Bronchial epithelial cell (primary cell): Measurements from ENCODE around the gene FCHSD1. TPM values are rescaled to one million over a fixed set of nuclear protein-coding genes. Genes with fewer than 3 reads are reported as not detected.
A peak's percentile ranks its signal among the peaks of the same experiment; 100 is the strongest.

Experiments
- DNase-seq: peaks from one replicate; pipeline ENCODE4 v3.0.0-alpha.2; 2010; ENCODE audit warnings: low read depth
- FAIRE-seq: peaks from 2 replicates; lab custom pipeline; 2011; peaks lifted over from hg19 to GRCh38; lab: Jason Lieb, UNC
- H3K27me3 ChIP-seq: 2 replicates; pipeline ENCODE4 v1.5.1; 2011; ENCODE audit warnings: low read length; ENCODE audit not compliant: control insufficient read depth, insufficient read depth
- H3K36me3 ChIP-seq: 2 replicates; pipeline ENCODE4 v1.5.1; 2011; ENCODE audit warnings: low read length; ENCODE audit not compliant: control insufficient read depth, insufficient read depth
- H3K4me3 ChIP-seq: 2 replicates; pipeline ENCODE4 v1.5.1; 2011; ENCODE audit warnings: mild to moderate bottlenecking, low read depth, low read length, control low read depth
- total RNA-seq: library from RNA; depleted of rRNA; stranded (reverse); fragments of >200 nt; gene quantifications from 2 replicates; pipeline ENCODE4 v1.2.1, GENCODE V29; 2014
- TF ChIP-seq, protein P1 (sequence below): IDR thresholded peaks from 2 replicates; pipeline ENCODE4 v1.5.1; 2011; ENCODE audit warnings: mild to moderate bottlenecking, moderate library complexity, low read length, control low read depth, inconsistent platforms; ENCODE audit not compliant: insufficient read depth, severe bottlenecking

The FCHSD1 gene
- total RNA-seq, 1 donor from 2014 or later, result 14.2 TPM

DNA sequence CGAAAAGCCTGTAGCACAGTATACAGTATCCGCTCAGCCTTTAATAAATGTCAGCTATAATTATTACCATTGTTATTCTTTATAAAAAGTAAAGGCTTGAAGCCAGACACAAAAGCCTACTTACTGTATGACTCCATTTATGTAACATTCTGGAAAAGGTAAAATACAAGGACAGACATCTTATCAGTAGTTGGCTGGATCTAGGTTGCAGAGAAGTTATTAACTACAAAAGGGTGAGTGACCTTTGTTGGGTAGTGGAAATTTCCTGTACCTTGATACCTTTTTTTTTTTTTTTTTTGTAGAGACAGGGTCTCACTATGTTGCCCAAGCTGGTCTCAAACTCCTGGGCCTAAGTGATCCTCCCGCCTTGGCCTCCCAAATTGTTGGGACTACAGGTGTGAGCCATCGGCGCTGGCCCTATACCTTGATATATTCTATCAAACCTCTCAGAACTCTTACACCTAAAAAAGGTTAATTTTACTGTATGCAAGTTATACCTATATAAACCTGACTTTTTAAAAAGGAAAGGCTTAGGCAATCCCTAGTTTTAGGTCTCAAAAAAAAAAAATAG, 20.6 kb downstream of the FCHSD1 start:
- no peak for FAIRE-seq
- TF ChIP-seq, protein P1, sequence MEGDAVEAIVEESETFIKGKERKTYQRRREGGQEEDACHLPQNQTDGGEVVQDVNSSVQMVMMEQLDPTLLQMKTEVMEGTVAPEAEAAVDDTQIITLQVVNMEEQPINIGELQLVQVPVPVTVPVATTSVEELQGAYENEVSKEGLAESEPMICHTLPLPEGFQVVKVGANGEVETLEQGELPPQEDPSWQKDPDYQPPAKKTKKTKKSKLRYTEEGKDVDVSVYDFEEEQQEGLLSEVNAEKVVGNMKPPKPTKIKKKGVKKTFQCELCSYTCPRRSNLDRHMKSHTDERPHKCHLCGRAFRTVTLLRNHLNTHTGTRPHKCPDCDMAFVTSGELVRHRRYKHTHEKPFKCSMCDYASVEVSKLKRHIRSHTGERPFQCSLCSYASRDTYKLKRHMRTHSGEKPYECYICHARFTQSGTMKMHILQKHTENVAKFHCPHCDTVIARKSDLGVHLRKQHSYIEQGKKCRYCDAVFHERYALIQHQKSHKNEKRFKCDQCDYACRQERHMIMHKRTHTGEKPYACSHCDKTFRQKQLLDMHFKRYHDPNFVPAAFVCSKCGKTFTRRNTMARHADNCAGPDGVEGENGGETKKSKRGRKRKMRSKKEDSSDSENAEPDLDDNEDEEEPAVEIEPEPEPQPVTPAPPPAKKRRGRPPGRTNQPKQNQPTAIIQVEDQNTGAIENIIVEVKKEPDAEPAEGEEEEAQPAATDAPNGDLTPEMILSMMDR, result no peak

DNA sequence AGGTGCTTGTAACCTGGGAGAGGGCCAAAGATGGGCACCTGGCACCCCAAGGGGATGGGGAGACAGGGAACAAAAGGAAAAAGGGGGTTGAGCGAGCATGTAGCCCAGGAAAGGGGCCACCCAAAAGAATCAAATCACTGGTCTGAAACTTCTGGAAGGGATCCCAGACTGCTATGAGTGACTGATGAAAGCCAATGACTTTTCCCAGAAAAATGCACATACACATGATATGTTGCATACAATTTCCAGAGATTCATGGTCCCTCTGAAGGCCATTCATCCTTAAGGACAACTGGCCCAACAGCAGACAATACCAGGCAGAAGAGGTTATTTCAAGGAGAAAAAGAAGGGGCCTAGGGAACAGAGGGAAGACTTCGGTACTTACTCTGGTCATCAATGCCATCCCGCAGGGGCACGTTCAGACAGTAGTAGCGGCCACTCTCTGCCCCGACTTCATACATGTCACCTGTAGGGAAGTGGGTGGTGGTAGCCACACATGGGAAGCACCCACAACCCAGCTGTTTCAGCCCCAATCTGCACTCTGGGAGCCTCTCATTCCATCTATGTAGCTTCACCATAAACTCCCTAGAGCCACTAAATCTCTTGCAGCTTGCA, 22.9 kb downstream of the FCHSD1 start:
- H3K27me3 ChIP-seq, result no peaks in the 10 kb centered on the region
- no peak overlapping the region for H3K4me3 ChIP-seq
- TF ChIP-seq, protein P1, result no peak
- peaks cover 30% of the 10 kb centered on the region for H3K36me3 ChIP-seq
- no peak for DNase-seq
- no peak for FAIRE-seq

More for the DNA sequence above, 20.6 kb downstream of the FCHSD1 start:
- no peaks in the 10 kb centered on the region for H3K27me3 ChIP-seq
- H3K36me3 ChIP-seq, result peaks cover 20% of the 10 kb centered on the region
- DNase-seq, result no peak
- no peak overlapping the region for H3K4me3 ChIP-seq

DNA sequence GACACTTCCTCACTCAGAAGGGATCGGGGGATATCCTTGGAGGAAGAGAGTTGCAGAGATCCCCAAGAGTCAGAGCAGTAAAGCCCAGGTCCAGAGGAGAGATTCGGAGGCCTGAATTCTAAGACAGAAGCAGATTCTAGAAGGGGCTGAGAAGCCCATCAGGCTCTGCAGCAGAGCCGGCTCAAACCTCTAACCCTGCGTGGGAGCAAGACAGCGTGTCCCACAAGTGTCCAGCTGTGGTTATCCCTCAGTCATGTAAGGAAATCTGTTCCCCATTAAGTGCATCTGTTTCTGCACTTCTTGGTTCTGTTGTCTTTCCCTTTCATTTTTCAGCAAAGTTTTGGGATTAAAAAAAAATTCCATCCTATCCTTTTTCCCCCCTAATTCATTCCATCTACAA, 27.6 kb downstream of the FCHSD1 start:
- TF ChIP-seq, protein P1, result no peak
- FAIRE-seq (no peak), DNase-seq (no peak)
- Histone ChIP-seq H3K27me3 (no peaks in the 10 kb centered on the region), H3K36me3 (peaks cover 21% of the 10 kb centered on the region), H3K4me3 (no peak overlapping the region)

DNA sequence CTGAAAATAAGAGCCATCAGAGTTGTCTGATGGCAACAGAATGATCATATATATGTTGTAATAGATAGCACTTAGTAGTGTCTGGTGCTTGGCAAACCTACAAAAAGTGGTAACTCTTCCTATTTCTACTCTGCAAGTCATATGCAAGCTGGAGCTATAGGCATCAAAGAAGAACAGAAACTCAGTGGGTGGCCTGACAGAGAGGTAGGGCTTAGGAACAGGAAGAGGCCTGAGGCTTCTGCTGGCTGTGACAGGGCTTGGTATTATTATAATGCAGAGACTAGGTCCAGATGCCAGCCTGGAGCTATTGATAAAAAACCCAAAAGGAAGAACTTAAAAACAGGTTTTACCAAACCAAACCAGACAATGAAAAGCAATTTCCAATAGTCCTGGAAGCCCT, 28.0 kb downstream of the FCHSD1 start:
- DNase-seq (no peak), FAIRE-seq (no peak)
- H3K4me3 ChIP-seq, result no peak overlapping the region
- H3K36me3 ChIP-seq, result peaks cover 19% of the 10 kb centered on the region
- TF ChIP-seq, protein P1, result no peak
- H3K27me3 ChIP-seq, result no peaks in the 10 kb centered on the region

DNA sequence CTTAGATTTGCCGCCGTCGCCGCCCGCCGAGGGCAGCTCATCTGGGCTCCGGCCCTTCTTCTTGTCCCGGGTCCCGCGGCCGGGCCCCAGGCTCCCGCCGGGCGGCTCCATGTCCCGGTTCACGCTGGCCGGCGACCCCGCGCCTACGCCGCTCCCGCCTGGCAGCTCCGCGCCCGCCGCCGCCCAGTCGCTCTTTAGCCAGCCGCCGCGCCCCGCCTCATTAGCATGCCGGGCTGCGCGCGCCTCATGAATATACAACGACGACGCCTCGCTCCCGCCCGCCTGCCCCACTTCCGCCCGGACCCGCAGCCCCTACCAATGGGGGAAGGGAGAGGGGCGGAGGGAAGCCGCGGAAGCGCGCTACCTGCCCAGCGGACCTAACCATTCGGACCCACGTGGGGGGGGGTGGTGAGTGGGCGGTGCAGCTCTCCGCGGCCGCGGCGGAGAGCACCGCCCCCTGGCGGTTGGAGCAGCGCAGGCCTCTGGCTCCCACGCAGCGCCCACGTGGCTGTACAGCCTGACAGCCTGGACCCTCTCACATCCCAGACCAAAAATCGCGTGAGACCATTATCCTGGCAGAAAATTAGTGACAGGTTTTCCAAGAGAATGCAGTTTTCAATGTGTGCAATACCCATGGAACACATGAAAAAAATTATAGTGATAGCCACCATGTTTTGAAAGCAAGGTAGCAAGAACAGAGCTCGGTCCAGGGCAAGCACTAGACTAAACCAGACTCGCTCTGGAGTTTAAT, 32.2 kb downstream of the FCHSD1 start, which contains the start of gene DIAPH1:
Gene DIAPH1, minus strand, starts transcription at position 197 of the 751 bp plus-strand sequence. Its CDS starts 86 bp downstream, at position 111.
- FAIRE-seq, result no peak
- H3K4me3 ChIP-seq, result peak within 1 kb of the TSS; percentile 86
- no peaks in the 10 kb centered on the region for H3K27me3 ChIP-seq
- peaks cover 8% of the 10 kb centered on the region for H3K36me3 ChIP-seq
- peak; percentile 86 for DNase-seq
- TF ChIP-seq, protein P1, result peak; percentile 100
